Kidney (tissue), 14 donors: ENCODE results near the gene LCA5. TPM values are rescaled to one million over a fixed set of nuclear protein-coding genes. Genes with fewer than 3 reads are reported as not detected.
"Not testable (repeated sequence)": the region's sequence is repeated elsewhere in the genome, so short reads cannot be mapped to it uniquely, and the experiment has no call there.

Experiments used
- DNase-seq, 5 donors: peaks; one replicate each; pipeline ENCODE4 v3.0.0-alpha.2; 2013 to 2020
- FAIRE-seq: peaks from 2 replicates; lab custom pipeline; 2012; peaks lifted over from hg19 to GRCh38; lab: Jason Lieb, UNC
- H3K27ac ChIP-seq, 2 donors: one replicate each; pipeline ENCODE4 v1.7.0; 2013; ENCODE audit warnings: low read depth in 2 of 2, low read length in 2 of 2, inconsistent platforms in 1 of 2
- H3K27me3 ChIP-seq: one replicate; pipeline ENCODE4 v1.7.1; 2013; ENCODE audit warnings: low read length, inconsistent platforms; ENCODE audit not compliant: control insufficient read depth, insufficient read depth
- H3K36me3 ChIP-seq, 3 donors: one replicate each; pipeline versions ENCODE4 v1.7.0 to v1.7.1; 2013; ENCODE audit warnings: low read length in 3 of 3, control low read depth in 1 of 3, inconsistent platforms in 1 of 3; ENCODE audit not compliant: insufficient read depth in 3 of 3, control insufficient read depth in 2 of 3
- H3K4me1 ChIP-seq, 3 donors: one replicate each; pipeline versions ENCODE4 v1.7.0 to v1.7.1; 2013; ENCODE audit warnings: low read length in 3 of 3, inconsistent platforms in 1 of 3, low read depth in 1 of 3; ENCODE audit not compliant: control insufficient read depth in 2 of 3, insufficient read depth in 2 of 3
- H3K4me3 ChIP-seq, 3 donors: one replicate each; pipeline versions ENCODE4 v1.7.0 to v1.8.1; 2013; ENCODE audit warnings: low read length in 3 of 3, control low read depth in 1 of 3, inconsistent platforms in 1 of 3
- H3K9ac ChIP-seq, 3 donors: one replicate each; pipeline versions ENCODE4 v1.7.0 to v1.7.1; 2013; ENCODE audit warnings: low read length in 3 of 3, control low read depth in 1 of 3, inconsistent platforms in 1 of 3
- H3K9me3 ChIP-seq, 3 donors: one replicate each; pipeline versions ENCODE4 v1.7.0 to v1.7.1; 2013; ENCODE audit warnings: low read length in 3 of 3, control low read depth in 1 of 3, inconsistent platforms in 1 of 3; ENCODE audit not compliant: control insufficient read depth in 2 of 3, insufficient read depth in 1 of 3
- CTCF ChIP-seq: IDR thresholded peaks from 3 replicates; pipeline ENCODE4 v1.5.1; 2012; ENCODE audit warnings: mild to moderate bottlenecking, moderate library complexity, borderline replicate concordance; ENCODE audit not compliant: insufficient read depth; ENCODE audit errors: extremely low read depth
- intact Hi-C: fragments of 100-400 bp; cut with DNase I; formaldehyde crosslinking; loops from one replicate; pipeline ENCODE4 v1.11.1; 2022
- polyA plus RNA-seq: library from polyadenylated mRNA; stranded (reverse); fragments of 350-450 nt; fragmentation: Illumina TruSeq; extraction: RNeasy Lipid Tissue Mini Kit (QIAGEN cat#74804); gene quantifications from one replicate; pipeline ENCODE4 v1.2.3, GENCODE V29; 2014; ENCODE audit warnings: low read depth, low replicate concordance; ENCODE audit not compliant: insufficient read depth
- total RNA-seq: library from RNA; stranded (reverse); fragmentation: NEBNext Ultra II Directional; extraction: Animal tissue kit (Norgen Biotek cat#: 25700); gene quantifications from one replicate; pipeline ENCODE4 v1.2.1, GENCODE V29; 2021
- donor health status: control.
- donor health status: control.
- donor health status: control.
- donor health status: control.
- donor health status: control.
- donor health status: DM: yes; HTN: yes; CAD: no.
- donor health status: Normal renal cell carcinoma (clear cell type).

The LCA5 gene
- total and polyA plus RNA-seq, 2 donors from 2014 or later = 2.0 to 4.8 TPM

DNA sequence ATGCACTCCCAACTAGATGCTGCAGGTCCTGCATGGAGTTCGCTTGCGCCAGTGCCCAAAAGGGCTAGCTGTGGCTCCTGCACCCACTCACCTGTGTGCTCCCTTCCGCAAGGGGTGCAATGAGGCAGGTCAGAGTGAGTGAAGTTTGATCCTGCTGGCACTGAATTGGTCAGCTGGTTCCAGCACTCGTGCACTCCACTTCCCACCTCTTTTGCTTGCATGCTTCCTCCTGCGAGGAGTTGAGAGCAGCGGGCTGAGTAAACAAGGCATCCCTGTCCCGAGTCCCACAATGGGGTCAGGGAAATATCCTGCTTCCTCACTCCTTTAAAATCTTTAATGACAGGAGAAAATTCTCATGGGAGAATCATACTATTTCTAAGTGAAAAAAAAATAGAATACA, 86.2 kb downstream of the LCA5 start:
- intact Hi-C loops = no loop called here
- DNase-seq = peak in 1 of 5 donors; percentile 46

DNA sequence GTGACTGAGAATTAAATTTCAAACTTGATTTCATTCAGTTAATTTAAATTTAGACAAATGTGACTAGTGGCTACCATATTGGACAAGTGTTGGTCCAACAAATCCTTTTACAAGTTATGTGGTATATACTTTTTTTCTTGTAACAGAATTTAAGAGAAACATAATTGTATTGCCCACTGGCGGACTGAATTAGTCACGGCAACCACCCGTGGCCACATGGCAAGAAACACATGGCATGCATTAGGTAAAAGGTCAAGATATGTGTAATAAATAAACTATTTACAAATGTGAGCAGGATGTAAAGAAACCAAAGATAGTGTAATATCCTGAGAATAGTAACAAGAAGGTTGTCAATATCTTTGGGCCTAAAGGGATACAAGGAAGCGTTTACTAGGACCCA, 91.2 kb downstream of the LCA5 start:
- H3K4me3 ChIP-seq = no peak overlapping the region
- H3K9me3 ChIP-seq = no peaks in the 10 kb centered on the region
- FAIRE-seq (no peak), DNase-seq (no peak)
- no peaks in the 10 kb centered on the region for H3K36me3 ChIP-seq
- no peak for TF ChIP-seq CTCF
- no peak overlapping the region for H3K9ac ChIP-seq
- intact Hi-C loops = no loop called here
- H3K27me3 ChIP-seq = no peaks in the 10 kb centered on the region
- H3K27ac ChIP-seq = no peak overlapping the region
- peaks cover 0 to 2% (median 0%) of the 10 kb centered on the region in 3 donors for H3K4me1 ChIP-seq

More for the DNA sequence above, 86.2 kb downstream of the LCA5 start:
- no peak overlapping the region for H3K4me3 ChIP-seq
- no peak for FAIRE-seq
- H3K27me3 ChIP-seq = no peaks in the 10 kb centered on the region
- no peak for TF ChIP-seq CTCF
- no peaks in the 10 kb centered on the region for H3K9me3 ChIP-seq
- peaks cover 0 to 2% (median 0%) of the 10 kb centered on the region in 3 donors for H3K4me1 ChIP-seq
- no peak overlapping the region for H3K9ac ChIP-seq
- H3K27ac ChIP-seq = no peak overlapping the region
- H3K36me3 ChIP-seq = no peaks in the 10 kb centered on the region

GRCh38 chr6:79443876-79444275, 93.4 kb downstream of the LCA5 start:
- H3K4me3 ChIP-seq, intact Hi-C loops, H3K27ac ChIP-seq, H3K9me3 ChIP-seq, FAIRE-seq, H3K9ac ChIP-seq, H3K27me3 ChIP-seq, H3K4me1 ChIP-seq, H3K36me3 ChIP-seq, DNase-seq: not testable (repeated sequence)

DNA sequence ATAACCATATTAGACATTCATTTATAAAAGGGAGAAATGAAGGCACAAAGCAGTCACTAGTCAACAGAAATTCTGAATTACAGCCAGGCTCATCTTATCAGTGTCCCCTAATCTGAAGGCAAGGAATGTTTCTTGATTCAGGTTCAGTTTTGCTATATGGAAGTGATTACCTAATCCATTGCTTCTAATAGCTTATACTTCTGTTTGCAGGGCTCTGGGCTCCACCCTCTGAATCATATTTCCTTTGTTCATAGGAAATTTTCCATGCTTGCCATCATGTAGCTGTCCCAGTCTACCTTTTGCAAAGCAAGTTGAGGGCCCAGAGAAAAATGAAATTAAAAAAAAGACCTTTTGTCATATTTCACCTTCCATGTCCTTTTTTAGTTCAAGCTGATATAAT, 96.0 kb downstream of the LCA5 start:
- intact Hi-C loops = no loop called here
- no peaks in the 10 kb centered on the region for H3K27me3 ChIP-seq
- H3K36me3 ChIP-seq = no peaks in the 10 kb centered on the region
- no peaks in the 10 kb centered on the region for H3K4me1 ChIP-seq
- DNase-seq (no peak), FAIRE-seq (no peak)
- H3K9ac ChIP-seq = no peak overlapping the region
- no peak overlapping the region for H3K27ac ChIP-seq
- no peaks in the 10 kb centered on the region for H3K9me3 ChIP-seq
- TF ChIP-seq CTCF = no peak
- no peak overlapping the region for H3K4me3 ChIP-seq
